Mesodermal cell (in vitro differentiated cells): Measurements from ENCODE around the gene NDUFV1.

Source experiments
- H3K27ac ChIP-seq: 2 replicates; pipeline ENCODE4 v1.7.0; 2013; ENCODE audit warnings: mild to moderate bottlenecking, low read depth, low read length, moderate library complexity; ENCODE audit not compliant: severe bottlenecking
- H3K36me3 ChIP-seq: 2 replicates; pipeline ENCODE4 v1.7.1; 2013; ENCODE audit warnings: mild to moderate bottlenecking, low read length, moderate library complexity; ENCODE audit not compliant: control insufficient read depth, insufficient read depth
- H3K4me1 ChIP-seq: one replicate; pipeline ENCODE4 v1.7.1; 2013; ENCODE audit warnings: mild to moderate bottlenecking, low read length; ENCODE audit not compliant: insufficient read depth, control insufficient read depth, poor library complexity, severe bottlenecking
- H3K4me3 ChIP-seq: 2 replicates; pipeline ENCODE4 v1.7.0; 2013; ENCODE audit warnings: low read length, control low read depth, mild to moderate bottlenecking; ENCODE audit not compliant: insufficient read depth, poor library complexity, severe bottlenecking; ENCODE audit errors: extremely low read depth
- H3K9me3 ChIP-seq: 2 replicates; pipeline ENCODE4 v1.7.1; 2013; ENCODE audit warnings: mild to moderate bottlenecking, low read length, moderate library complexity; ENCODE audit not compliant: control insufficient read depth
- WGBS, 2 experiments: methylation state at CpG; one replicate each; pipeline ENCODE4 v1.1.5; 2013; ENCODE audit warnings: missing lambda C conversion rate in 2 of 2; ENCODE audit not compliant: insufficient coverage in 2 of 2; 5-methylcytosine and 5-hydroxymethylcytosine counted together

NDUFV1 gene

DNA sequence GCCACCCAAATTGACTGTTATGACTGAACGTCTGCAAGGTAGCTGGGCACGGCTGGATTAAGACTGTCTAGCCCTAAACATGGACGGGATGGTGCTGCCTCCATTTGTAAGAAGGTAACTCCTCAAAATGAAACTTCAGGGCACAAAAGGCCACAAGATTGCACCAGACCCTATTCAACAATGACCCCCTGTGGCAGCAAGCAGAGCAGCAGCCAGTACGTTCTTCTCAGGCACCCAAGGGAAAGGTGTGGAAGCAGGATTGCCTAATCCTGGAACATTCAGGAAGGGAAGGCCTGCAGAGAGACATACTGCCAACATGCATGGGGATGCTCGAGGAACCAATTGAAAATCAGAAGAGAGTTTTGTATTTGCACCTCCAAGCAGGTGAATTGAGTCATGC lies 37.3 kb downstream of the NDUFV1 start:
- WGBS, 2 experiments, result 81 to 82% methylated on average over 4 to 5 of the region's 5 CpGs
- H3K9me3 ChIP-seq, result no peaks in the 10 kb centered on the region
- H3K4me3 ChIP-seq, result no peak overlapping the region
- no peaks in the 10 kb centered on the region for H3K36me3 ChIP-seq
- H3K4me1 ChIP-seq, result no peaks in the 10 kb centered on the region
- no peak overlapping the region for H3K27ac ChIP-seq

DNA sequence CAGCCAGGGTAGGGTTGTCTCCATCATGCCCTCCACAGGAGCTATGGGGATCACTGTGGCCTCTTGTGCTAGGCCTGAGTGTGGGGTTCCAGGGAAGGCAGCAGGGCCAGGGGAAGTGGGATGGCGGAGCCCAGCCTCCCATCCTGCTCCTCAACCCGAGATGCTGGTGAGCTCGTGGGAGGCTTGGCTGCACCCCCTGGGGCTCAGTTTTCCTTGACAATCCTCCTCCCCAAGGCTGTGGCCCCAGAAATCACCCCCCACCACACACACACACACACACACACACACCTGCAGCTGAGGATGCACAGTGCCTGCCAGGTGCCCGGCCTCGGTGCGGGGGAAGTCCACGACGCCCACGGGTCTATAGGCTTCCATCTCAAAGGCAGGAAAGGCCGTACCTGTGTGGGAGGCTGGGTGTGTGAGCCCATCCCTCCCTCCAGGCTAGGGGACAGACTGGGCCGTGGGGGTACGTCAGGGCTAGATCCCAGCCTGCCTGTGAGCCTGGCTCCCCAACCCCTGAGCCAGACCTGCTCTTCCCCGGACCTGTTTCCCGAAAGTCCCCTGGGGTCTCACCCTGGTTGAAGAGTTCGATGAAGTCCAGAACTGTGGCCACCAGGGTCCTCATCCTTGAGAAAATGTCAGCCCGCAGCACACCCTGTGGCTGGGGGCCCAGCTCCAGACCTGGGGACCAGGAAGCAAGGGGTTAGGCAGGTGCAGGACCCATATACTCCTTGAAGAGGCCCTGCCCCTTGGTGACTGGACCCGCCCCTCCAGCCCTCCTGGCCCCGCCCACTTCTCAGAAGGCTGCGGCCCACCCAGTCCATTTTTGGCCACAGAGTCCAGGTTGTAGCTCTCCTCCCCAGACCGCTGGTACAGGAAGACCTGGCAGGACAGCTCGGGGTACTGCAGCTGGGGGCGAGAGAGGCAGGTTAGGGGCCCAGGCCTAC lies 38.0 kb downstream of the NDUFV1 start:
- H3K9me3 ChIP-seq, result no peaks in the 10 kb centered on the region
- WGBS, 2 experiments, result 95% methylated on average over 17 to 18 of the region's 22 CpGs
- H3K27ac ChIP-seq, result no peak overlapping the region
- no peak overlapping the region for H3K4me3 ChIP-seq
- no peaks in the 10 kb centered on the region for H3K4me1 ChIP-seq
- H3K36me3 ChIP-seq, result no peaks in the 10 kb centered on the region

DNA sequence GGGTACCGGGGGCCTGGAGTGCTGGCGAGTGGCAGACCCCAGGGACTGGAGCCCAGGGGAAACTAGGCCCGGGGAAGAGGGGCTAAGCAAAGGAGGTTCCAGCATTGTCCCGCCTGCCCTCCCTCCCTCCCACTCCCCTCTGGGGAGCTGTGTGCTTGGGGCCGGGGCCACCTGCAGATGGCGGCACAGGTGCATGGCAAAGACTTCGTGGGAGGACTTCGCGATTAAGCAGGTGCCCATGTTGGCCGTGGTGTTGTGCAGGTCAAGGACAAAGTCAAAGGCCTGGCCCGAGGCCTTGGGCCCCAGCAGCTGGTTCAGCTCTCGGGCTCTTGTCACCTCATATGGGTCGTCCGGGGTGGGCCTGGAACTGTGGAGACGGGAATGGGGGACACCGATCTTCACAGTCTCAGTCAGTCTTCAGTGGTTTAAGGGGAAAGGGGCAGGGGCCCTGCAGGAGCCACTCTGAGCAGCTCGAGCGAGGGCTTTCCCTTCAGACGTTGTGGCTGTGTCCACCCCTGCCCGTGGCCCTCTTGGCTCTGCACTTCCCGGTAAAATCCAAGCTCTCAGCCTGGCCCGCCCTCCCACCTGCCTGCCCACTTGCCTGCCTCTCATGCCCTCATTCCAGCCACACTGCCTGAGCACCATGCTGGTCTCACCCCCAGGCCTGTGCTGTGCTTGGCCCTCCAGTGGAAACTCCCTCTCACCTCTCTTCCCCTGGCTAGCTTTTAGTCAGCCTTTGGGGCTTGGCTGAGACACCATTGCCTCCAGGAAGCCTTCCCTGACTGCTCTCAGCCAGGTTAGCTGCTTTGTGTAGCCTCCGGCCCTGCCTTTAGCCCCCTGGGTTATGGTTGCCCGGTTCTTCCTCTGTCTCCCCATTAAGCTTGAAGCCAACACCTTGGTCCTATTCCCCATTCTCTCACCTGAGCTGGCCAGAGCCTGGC lies 39.1 kb downstream of the NDUFV1 start:
- Histone ChIP-seq H3K4me3 (no peak overlapping the region), H3K27ac (no peak overlapping the region), H3K9me3 (no peaks in the 10 kb centered on the region), H3K4me1 (no peaks in the 10 kb centered on the region), H3K36me3 (no peaks in the 10 kb centered on the region)
- WGBS, 2 experiments, result 85 to 92% methylated on average over 14 to 22 of the region's 24 CpGs

DNA sequence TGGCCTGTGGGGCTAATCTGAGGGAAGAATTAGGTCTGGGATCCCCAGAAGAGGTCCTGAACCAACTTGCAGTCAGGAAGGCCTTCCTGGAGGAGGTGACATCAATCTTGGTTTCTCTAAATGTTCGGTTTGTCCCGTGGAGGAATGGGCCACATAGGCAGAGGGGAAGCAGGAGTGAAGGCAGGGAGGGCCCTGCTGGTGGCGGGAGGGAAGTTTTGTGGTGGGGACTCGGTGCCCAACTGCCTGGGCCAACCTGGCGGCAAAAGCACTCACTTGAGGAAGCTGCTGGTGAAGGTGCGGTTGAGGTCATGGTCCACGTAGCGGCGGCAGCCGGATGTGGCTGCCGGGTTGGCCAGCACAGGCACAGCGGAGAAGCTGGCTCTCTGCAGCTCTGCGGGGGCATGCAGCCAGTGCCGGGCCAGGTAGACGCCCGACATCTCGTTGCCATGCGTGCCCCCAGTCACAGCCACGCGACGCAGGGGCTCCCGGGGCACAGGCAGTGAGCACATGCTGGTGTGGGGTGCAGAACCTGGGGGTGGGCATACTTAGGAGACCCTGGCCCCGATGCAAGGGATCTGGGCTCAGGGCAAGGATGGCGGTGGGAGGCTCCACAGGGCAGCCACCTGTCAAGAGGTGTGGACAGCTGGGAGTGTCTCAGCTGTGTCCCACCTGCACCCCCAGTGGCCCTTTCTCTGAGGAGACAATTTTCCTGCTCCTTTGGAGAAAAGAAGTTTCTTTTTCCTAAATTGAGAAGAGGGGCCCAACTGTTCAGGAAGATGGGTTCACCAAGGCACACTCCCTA lies 40.0 kb downstream of the NDUFV1 start:
- WGBS, 2 experiments, result 84 to 90% methylated on average over 18 of the region's 24 CpGs
- no peaks in the 10 kb centered on the region for H3K4me1 ChIP-seq
- no peak overlapping the region for H3K4me3 ChIP-seq
- no peaks in the 10 kb centered on the region for H3K36me3 ChIP-seq
- no peak overlapping the region for H3K27ac ChIP-seq
- H3K9me3 ChIP-seq, result no peaks in the 10 kb centered on the region

DNA sequence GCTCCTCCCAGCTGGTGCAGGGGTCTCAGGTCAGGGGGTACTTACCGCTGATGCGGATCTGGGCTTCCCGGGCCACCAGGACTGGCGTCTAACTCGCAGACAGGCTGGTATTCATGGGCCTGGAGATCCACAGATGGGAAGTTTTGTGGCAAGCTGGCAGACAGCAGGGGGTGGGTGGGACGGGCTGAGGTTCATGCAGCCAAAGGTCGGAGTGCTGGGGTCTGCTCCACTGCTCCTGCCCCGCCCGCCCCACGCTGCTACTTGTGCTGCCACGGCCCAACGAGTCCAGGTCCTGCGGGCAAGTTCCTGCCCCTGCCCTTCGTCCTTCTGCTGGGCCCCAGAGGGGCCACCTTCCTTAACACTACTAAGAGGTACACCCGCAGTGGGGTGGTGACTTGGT lies 40.7 kb downstream of the NDUFV1 start:
- WGBS, 2 experiments, result 89 to 93% methylated on average over 11 to 13 of the region's 15 CpGs
- H3K36me3 ChIP-seq, result no peaks in the 10 kb centered on the region
- H3K4me1 ChIP-seq, result no peaks in the 10 kb centered on the region
- no peaks in the 10 kb centered on the region for H3K9me3 ChIP-seq
- no peak overlapping the region for H3K27ac ChIP-seq
- no peak overlapping the region for H3K4me3 ChIP-seq

DNA sequence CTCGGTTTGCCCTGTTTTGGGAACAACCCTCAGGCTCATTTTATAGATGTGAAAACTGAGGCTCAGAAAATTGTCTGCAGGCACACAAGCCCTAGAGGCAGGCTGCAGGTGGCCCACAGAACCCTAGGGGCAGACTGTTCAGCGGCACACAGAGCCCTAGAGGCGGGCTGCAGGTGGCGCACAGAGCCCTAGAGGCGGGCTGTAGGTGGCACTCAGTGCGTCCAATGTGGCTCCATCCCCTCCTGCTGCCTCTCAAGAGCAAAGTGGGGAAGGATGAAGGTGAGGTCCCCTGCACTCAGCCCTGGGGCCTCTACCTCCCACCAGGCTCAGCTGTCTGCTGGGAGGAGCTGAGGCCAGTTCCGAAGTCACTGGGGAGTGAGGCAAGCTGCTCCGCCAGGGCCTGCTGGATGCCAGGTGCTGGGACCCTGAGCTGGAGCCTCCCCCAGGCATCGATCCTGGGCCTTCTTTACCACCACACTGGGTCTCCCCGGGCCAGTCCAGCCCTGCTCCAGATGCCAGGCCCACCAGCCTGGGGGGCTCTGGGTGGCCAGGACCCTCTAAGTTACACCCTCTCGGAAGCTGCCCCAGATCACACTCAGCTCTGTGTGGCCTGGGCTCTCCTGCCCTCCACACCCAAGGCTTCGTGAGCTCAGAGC lies 41.5 kb downstream of the NDUFV1 start:
- no peak overlapping the region for H3K27ac ChIP-seq
- no peaks in the 10 kb centered on the region for H3K36me3 ChIP-seq
- H3K4me1 ChIP-seq, result no peaks in the 10 kb centered on the region
- no peaks in the 10 kb centered on the region for H3K9me3 ChIP-seq
- 61 to 86% methylated on average over 6 to 8 of the region's 12 CpGs for WGBS, 2 experiments
- H3K4me3 ChIP-seq, result no peak overlapping the region

DNA sequence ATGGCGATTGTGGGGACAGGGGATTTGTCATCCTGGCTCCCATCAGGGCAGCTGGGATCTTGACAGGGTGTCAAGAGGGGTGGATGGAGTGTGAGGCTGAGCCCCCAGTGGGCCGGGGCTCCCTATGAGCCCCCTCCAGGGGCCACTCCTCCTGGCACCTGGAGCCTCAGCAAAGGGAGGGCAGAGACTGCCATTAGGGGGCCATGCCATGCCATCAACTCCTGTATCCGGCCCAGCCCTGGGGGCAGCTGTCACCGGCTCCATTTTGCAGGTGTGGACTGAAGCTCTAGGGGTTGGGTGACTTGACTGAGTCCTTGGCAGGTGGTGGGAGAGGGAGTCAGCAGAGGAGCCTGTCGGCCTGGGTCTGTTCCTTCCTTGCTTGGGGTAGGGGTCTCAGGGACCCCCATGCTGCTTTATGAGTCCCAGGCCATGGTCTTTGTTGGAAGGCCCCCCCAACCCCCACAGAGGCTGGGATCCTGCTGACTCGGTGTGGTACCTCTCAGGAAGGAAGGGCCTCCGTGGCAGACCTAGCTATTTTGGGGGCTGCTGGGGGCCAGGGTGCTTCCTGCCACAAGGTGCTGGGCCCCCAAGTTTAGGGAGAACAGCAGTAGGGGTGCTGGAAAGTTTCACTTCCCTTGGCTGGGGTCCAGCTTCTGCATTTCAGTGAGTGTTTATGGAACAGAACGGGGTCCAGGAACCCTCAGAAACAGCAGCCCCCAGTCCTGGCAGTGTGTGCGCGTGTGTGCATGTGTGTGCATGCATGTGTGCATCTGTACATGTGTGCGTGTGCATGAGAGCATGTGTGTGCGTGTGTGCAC lies 42.3 kb downstream of the NDUFV1 start:
- Histone ChIP-seq H3K4me1 (no peaks in the 10 kb centered on the region), H3K4me3 (no peak overlapping the region), H3K27ac (no peak overlapping the region), H3K36me3 (no peaks in the 10 kb centered on the region), H3K9me3 (no peaks in the 10 kb centered on the region)
- 91 to 92% methylated on average over 9 to 11 of the region's 12 CpGs for WGBS, 2 experiments

DNA sequence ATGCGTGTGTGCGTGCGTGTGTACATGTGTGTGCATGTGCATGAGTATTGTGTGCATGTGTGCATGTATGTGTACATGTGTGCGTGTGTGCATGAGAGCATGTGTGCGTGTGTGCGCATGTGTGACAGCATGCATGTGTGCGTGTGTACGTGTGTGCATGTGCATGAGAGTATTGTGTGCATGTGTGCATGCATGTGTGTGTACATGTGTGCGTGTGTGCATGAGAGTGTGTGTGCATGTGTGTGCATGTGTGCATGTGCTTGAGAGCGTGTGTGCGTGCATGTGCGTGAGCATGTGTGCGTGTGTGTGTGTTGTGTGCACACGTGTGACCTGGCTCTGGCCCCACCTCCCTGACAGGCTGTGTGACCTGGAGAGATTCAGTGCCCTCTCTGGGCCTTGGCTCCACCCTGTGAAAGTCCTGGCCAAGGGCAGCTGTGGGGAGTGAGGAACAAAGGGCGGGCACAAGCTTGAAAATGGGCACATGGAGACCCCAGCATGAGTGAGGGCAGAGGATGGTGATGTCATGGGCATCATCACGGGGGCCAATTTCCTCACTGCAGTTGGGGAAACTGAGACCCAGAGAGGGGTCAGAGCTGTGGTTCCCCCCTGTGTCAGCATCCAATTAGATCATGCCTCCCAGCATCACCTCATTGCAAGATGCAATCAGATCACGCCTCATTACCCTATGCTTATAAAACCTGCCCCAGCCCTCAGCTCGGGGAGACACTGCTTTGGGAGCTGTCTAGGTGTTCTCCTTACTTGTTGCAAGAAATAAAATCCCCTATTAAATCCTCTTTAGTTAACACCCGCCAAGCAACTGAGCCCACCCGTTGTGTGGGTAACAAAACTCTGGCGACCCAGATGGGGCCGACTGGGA lies 43.1 kb downstream of the NDUFV1 start:
- Histone ChIP-seq H3K9me3 (no peaks in the 10 kb centered on the region), H3K4me1 (no peaks in the 10 kb centered on the region), H3K36me3 (no peaks in the 10 kb centered on the region), H3K4me3 (no peak overlapping the region), H3K27ac (no peak overlapping the region)
- WGBS, 2 experiments, result 93% methylated on average over 20 to 21 of the region's 22 CpGs
